DOHH2 (cell line): ENCODE results near the gene CBLL2.

ENCODE experiments used
- H3F3A ChIP-seq: fragments of 200-600 bp; sonication (generic), shearing (Covaris generic); 2 replicates; pipeline ENCODE4 v1.6.0; 2016; ENCODE audit warnings: antibody characterized with exemption, mild to moderate bottlenecking; ENCODE audit not compliant: control insufficient read depth, insufficient read depth
- H3K27ac ChIP-seq: fragments of 200-600 bp; sonication (generic); 2 replicates; pipeline ENCODE4 v1.5.1; 2014; ENCODE audit warnings: low read depth, mild to moderate bottlenecking, low read length, moderate library complexity
- H3K27me3 ChIP-seq: fragments of 200-600 bp; sonication (generic); 2 replicates; pipeline ENCODE4 v1.6.1; 2014; ENCODE audit warnings: mild to moderate bottlenecking, low read length, mixed read lengths; ENCODE audit not compliant: control insufficient read depth
- H3K36me3 ChIP-seq: fragments of 200-600 bp; sonication (generic); 2 replicates; pipeline ENCODE4 v1.6.1; 2014; ENCODE audit warnings: mild to moderate bottlenecking, low read length, moderate library complexity, mixed read lengths; ENCODE audit not compliant: control insufficient read depth
- H3K4me1 ChIP-seq: fragments of 200-600 bp; sonication (generic); 2 replicates; pipeline ENCODE4 v1.6.1; 2014; ENCODE audit warnings: mild to moderate bottlenecking, low read length, mixed read lengths; ENCODE audit not compliant: control insufficient read depth
- H3K4me2 ChIP-seq: fragments of 200-600 bp; sonication (generic); 2 replicates; pipeline ENCODE4 v1.6.0; 2014; ENCODE audit warnings: mild to moderate bottlenecking, low read length, moderate library complexity
- H3K4me3 ChIP-seq: fragments of 200-600 bp; sonication (generic); 2 replicates; pipeline ENCODE4 v1.5.1; 2014; ENCODE audit warnings: mild to moderate bottlenecking, low read length, mixed read lengths
- H3K79me2 ChIP-seq: fragments of 200-600 bp; sonication (generic); 2 replicates; pipeline ENCODE4 v1.6.1; 2014; ENCODE audit warnings: mild to moderate bottlenecking, low read length, mixed read lengths; ENCODE audit not compliant: control insufficient read depth
- H3K9me2 ChIP-seq: fragments of 200-600 bp; sonication (generic); replicated peaks from 2 replicates; pipeline ENCODE4 v1.6.1; 2014; ENCODE audit warnings: mild to moderate bottlenecking, low read length, mixed read lengths; ENCODE audit not compliant: control insufficient read depth
- H3K9me3 ChIP-seq: fragments of 200-600 bp; sonication (generic); 2 replicates; pipeline ENCODE4 v1.6.1; 2014; ENCODE audit warnings: antibody characterized with exemption, low read length, mixed read lengths; ENCODE audit not compliant: control insufficient read depth, insufficient read depth
- H4K20me1 ChIP-seq: fragments of 200-600 bp; sonication (generic); 2 replicates; pipeline ENCODE4 v1.6.0; 2014; ENCODE audit warnings: low read depth, mild to moderate bottlenecking, antibody characterized with exemption, low read length, moderate library complexity; ENCODE audit not compliant: control insufficient read depth, insufficient read depth
- EZH2phosphoT487 ChIP-seq: fragments of 200-600 bp; sonication (generic); IDR thresholded peaks from 2 replicates; pipeline ENCODE4 v1.6.1; 2017; ENCODE audit warnings: borderline replicate concordance, mild to moderate bottlenecking, antibody characterized with exemption, low read length, moderate library complexity, mixed read lengths
- TF ChIP-seq, protein P1 (sequence below): fragments of 200-600 bp; sonication (generic); IDR thresholded peaks from one replicate; pipeline ENCODE4 v1.5.1; 2014; ENCODE audit warnings: antibody characterized with exemption, mild to moderate bottlenecking, low read depth, low read length; ENCODE audit not compliant: poor library complexity, severe bottlenecking

CBLL2 gene, protein sequence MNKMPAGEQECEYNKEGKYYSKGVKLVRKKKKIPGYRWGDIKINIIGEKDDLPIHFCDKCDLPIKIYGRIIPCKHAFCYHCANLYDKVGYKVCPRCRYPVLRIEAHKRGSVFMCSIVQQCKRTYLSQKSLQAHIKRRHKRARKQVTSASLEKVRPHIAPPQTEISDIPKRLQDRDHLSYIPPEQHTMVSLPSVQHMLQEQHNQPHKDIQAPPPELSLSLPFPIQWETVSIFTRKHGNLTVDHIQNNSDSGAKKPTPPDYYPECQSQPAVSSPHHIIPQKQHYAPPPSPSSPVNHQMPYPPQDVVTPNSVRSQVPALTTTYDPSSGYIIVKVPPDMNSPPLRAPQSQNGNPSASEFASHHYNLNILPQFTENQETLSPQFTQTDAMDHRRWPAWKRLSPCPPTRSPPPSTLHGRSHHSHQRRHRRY

GRCh38 chrX:22272613-22273012 lies at the start of gene CBLL2:
CBLL2 (plus strand) TSS chrX:22272913; CDS start chrX:22272992, 79 bp downstream.
- no peaks in the 10 kb centered on the region for H3K9me3 ChIP-seq
- no peaks in the 10 kb centered on the region for H3K9me2 ChIP-seq
- no peaks in the 10 kb centered on the region for H3K27me3 ChIP-seq
- H3K79me2 ChIP-seq = no peaks in the 10 kb centered on the region
- H3K4me1 ChIP-seq = no peaks in the 10 kb centered on the region
- H3K4me3 ChIP-seq = no peak within 1 kb of the TSS
- no peaks in the 10 kb centered on the region for H4K20me1 ChIP-seq
- TF ChIP-seq EZH2phosphoT487 = no peak
- TF ChIP-seq, protein P1, sequence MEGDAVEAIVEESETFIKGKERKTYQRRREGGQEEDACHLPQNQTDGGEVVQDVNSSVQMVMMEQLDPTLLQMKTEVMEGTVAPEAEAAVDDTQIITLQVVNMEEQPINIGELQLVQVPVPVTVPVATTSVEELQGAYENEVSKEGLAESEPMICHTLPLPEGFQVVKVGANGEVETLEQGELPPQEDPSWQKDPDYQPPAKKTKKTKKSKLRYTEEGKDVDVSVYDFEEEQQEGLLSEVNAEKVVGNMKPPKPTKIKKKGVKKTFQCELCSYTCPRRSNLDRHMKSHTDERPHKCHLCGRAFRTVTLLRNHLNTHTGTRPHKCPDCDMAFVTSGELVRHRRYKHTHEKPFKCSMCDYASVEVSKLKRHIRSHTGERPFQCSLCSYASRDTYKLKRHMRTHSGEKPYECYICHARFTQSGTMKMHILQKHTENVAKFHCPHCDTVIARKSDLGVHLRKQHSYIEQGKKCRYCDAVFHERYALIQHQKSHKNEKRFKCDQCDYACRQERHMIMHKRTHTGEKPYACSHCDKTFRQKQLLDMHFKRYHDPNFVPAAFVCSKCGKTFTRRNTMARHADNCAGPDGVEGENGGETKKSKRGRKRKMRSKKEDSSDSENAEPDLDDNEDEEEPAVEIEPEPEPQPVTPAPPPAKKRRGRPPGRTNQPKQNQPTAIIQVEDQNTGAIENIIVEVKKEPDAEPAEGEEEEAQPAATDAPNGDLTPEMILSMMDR = no peak
- no peaks in the 10 kb centered on the region for H3F3A ChIP-seq
- no peak within 1 kb of the TSS for H3K27ac ChIP-seq
- H3K4me2 ChIP-seq = no peak within 1 kb of the TSS
- H3K36me3 ChIP-seq = no peaks in the 10 kb centered on the region

DNA sequence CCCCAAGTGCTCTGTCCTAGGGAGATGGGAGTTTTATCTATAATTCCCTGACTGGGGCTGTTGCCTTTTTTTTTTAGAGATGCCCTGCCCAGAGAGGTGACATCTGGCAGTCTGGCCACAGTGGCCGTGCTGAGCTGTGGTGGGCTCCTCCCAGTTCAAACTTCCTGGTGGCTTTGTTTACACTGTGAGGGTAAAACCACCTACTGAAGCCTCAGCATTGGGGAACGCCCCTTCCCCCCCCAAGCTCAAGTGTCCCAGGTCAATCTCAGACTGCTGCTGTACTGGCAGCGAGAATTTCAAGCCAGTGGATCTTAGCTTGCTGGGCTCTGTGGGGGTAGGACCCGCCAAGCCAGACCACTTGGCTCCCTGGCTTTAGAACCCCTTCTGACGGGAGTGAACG lies 38.3 kb upstream of the CBLL2 start:
- H3F3A ChIP-seq = no peaks in the 10 kb centered on the region

DNA sequence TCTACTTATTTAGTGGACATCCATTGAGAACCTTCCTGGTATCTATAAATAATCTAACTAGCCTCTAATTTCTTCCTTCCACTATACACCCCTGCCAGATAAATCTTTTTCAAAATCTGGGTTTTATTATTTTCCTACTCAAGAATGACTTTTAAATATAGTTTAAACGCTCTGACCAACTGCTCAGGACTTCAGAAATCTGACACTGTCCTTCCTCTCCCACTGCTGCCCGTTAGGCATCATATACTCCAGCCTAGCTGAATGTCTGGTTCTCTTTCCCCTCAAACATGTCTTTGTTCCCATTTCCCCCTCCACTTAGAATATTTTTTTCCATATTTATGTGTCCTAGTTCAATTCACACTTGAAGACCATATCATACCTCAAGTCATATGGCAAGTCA lies 35.2 kb upstream of the CBLL2 start:
- Histone ChIP-seq H3K79me2 (no peaks in the 10 kb centered on the region), H3F3A (no peaks in the 10 kb centered on the region), H3K27ac (no peak overlapping the region), H3K27me3 (no peaks in the 10 kb centered on the region), H3K4me2 (no peak overlapping the region), H3K4me3 (no peak overlapping the region), H4K20me1 (no peaks in the 10 kb centered on the region), H3K4me1 (no peaks in the 10 kb centered on the region), H3K9me2 (no peaks in the 10 kb centered on the region), H3K36me3 (no peaks in the 10 kb centered on the region), H3K9me3 (no peaks in the 10 kb centered on the region)
- TF ChIP-seq EZH2phosphoT487 = no peak
- TF ChIP-seq, protein P1 = no peak

More for the DNA sequence above, 38.3 kb upstream of the CBLL2 start:
- Histone ChIP-seq H3K27ac (no peak overlapping the region), H3K27me3 (no peaks in the 10 kb centered on the region), H3K4me3 (no peak overlapping the region), H3K79me2 (no peaks in the 10 kb centered on the region), H3K4me1 (no peaks in the 10 kb centered on the region), H3K36me3 (no peaks in the 10 kb centered on the region), H4K20me1 (no peaks in the 10 kb centered on the region), H3K9me3 (no peaks in the 10 kb centered on the region), H3K4me2 (no peak overlapping the region), H3K9me2 (no peaks in the 10 kb centered on the region)
- TF ChIP-seq, protein P1 = no peak
- no peak for TF ChIP-seq EZH2phosphoT487
